KBM-7 (cell line): ENCODE data around the gene DLG2.

Experiments
- DNase-seq: peaks from one replicate; pipeline ENCODE4 v3.0.0-alpha.2; 2015
- in situ Hi-C: fragments of 300-500 bp; cut with MboI; formaldehyde crosslinking; loops from 2 replicates; pipeline ENCODE4 v1.14.3; 2020; ENCODE audit warnings: low sequenced_read_pairs, low pct_unique_long_range_greater_than_20kb, mixed read lengths

Gene DLG2

GRCh38 chr11:83502041-83502440 is 2125.1 kb downstream of the DLG2 start:
- in situ Hi-C loops, result no loop called here
- DNase-seq, result no peak

DNA sequence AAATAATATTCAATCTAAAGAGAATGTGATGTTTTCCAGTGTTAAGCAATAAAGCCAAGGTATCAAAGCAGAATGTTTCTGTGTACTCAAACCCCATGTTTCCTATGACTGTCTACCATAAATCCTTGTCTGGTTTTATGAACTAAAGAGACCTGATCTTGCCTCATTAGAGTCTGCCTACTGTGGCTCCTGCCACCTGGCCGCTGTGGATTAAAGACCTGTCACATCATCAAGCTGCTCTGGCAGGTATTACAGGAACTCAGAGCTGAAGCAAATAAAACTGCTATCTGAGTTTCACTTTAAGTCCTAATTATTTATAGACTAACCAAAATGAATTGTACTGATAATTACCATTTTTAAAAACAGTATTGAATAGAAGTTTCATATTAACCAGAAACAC is 2133.2 kb downstream of the DLG2 start:
- DNase-seq, result no peak
- in situ Hi-C loops, result no loop called here

GRCh38 chr11:83493034-83493433 is 2134.1 kb downstream of the DLG2 start:
- in situ Hi-C loops, result no loop called here
- no peak for DNase-seq

- no peak for DNase-seq
- in situ Hi-C loops, result no loop called here
Observed at GRCh38 chr11:83483808-83484207, 2143.3 kb downstream of the DLG2 start.

GRCh38 chr11:83480811-83481210 is 2146.3 kb downstream of the DLG2 start:
- DNase-seq, result no peak
- in situ Hi-C loops, result no loop called here

DNA sequence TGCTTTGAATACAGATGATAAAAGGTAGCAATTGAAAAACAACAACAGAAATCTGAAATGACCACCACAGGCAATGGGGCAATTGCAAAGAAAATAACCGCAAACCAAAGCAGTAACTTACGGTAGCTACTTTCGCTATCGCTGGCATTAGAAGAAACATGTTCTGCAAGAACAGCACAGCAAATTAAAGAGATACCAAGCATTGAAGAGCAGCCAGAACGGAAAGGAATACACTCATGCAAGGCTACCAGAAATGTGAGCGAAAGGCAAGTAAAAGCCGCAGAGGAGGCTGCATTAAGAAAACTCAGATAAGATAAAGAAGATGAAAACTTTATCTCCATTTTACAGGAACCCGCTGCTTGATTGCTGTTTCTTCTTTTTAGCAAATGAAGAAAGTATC is 2146.9 kb downstream of the DLG2 start:
- in situ Hi-C loops, result no loop called here
- DNase-seq, result no peak

- in situ Hi-C loops, result no loop called here
- peak; percentile 5 for DNase-seq
Observed at GRCh38 chr11:83477772-83478171, 2149.4 kb downstream of the DLG2 start.

GRCh38 chr11:83475760-83476159 is 2151.4 kb downstream of the DLG2 start:
- DNase-seq, result no peak
- in situ Hi-C loops, result no loop called here

DNA sequence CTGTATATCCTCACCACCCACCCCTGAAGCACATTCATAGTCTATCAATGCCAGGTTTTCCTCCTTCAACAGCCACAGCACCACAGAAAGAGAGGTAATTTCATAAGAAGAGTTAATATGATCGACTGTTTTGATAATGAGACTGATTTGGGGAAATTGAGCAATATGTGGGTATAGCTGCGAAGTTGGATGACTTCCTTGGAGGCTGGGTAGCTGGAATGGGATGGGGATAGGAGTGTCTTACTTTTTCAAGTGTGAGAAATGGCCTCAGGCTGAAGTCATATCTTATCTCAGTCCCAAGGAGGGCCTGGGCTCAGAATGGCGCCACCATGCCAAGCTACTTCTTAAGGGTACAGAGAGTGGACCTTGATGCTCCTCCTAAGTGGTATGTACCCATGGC is 2153.4 kb downstream of the DLG2 start:
- DNase-seq, result no peak
- in situ Hi-C loops, result no loop called here

DNA sequence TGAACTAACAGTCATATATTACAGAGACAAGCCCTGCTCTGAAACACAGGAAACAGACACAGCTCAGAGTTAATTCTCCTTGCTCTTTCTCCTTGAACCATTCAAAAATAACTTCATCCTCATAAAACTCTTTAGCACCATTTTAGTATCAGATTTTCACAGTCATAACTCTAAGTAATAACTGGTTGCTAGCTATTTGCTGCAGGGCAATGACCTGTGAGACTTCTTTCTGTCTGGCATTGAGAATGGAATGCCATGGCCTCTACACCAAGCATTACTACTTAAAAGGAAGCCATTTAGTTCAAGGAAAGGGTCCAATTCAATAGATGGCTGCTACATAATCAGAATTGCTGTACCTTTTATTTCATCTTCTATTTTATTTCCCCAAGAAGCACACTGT is 2154.3 kb downstream of the DLG2 start:
- in situ Hi-C loops, result no loop called here
- no peak for DNase-seq

DNA sequence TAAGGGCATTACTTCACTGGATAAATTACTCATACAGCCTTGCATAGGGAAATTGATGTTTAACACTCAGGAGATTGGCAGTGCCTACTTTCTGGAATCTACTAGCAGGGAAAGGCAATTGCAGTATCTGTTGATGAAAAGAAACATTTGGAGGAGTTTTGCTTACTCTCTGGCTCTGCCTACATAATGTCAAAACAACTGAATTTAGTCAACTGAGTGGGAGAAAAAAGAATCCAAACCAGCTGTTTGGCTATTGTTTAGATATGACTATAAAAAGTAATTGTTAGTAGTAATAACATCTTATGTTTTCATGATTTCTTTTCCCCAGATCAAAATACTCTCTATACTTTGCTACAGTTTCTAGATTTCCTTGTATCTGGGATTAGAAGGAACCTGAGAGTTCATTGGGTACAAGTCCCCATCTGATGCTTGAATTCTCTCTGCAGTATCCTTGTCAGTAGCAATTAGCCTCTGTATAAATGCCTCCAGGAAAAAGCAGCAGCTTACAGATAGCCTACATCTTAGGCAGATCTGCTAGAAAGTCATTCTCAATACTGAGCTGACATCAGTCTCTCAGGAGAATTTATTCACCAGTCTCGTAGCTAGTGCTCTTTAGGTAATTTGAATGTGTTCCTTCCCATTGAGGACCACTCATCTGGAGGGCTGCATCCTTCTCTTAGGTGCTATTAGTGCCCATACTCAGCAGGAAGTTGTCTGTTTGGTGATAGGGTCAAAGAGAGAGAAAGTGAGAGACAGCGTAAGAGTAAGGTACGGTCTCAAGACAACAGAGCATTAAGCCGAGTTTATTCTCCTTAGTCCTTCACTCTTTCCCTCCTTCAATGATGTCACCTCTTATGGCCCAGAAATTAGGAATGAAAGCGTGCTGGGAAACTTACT is 2155.1 kb downstream of the DLG2 start:
- DNase-seq, result no peak
- in situ Hi-C loops, result no loop called here

- no peak for DNase-seq
- in situ Hi-C loops, result no loop called here
Observed at GRCh38 chr11:83467837-83468236, 2159.3 kb downstream of the DLG2 start.

- in situ Hi-C loops, result no loop called here
- DNase-seq, result no peak
Observed at GRCh38 chr11:83464160-83464944, 2162.8 kb downstream of the DLG2 start.

DNA sequence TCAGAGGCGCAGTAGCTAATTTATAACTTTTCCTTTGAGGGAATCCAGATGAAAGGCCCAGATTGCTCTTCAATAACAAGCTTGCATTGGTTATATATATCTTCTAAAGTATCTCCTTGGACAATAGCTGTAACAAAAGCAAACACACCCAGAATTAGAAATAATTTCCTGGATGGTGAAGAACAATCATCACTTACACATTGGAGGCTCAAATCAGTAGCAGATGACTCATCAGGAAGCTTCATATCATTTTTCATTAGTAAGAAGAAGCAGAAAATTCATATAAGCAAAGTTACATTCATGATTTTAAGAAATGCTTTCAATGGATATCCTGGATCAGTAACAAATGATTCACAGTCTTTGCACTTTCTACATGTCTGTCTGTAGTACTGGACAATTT is 2167.3 kb downstream of the DLG2 start:
- in situ Hi-C loops, result no loop called here
- DNase-seq, result no peak

GRCh38 chr11:83456566-83456965 is 2170.6 kb downstream of the DLG2 start:
- in situ Hi-C loops, result no loop called here
- no peak for DNase-seq

DNA sequence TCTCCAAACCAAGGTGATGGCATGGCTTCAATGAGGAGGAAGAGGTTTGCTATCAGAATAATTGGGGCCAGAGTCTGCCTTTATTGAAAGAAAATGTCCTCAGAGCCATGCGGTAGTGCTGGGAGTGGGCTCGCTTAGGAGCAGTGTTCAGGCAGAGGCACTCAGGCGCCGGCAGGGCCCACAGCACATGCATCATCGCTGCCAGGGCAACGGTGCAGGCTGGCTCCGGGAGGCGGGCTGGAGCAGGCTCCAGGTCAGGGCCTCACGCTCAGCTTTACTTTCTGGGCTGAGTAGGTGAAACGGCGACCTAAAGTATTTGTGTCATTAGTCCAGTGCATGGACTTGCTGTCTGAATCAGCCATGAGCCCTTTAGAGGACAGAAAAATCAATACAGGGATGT is 2171.1 kb downstream of the DLG2 start:
- DNase-seq, result no peak
- in situ Hi-C loops, result no loop called here

DNA sequence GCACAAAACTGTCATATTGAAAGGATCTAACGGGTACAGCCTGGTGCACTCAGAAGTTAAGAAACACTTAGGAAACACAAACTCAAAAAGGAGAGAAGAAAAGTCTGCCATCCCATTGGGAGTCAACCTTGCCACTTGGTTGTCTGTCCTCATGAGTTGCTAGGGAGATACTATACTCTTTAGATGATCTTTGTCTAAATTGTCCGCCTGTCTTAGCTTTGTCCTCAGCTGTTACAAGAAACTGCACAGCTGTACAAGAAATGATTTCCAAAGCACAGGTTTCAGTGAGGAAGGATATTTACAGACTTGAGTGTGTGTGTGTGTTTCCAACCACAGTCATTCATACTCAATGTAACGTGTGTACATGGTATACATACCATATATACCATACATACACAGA is 2171.8 kb downstream of the DLG2 start:
- no peak for DNase-seq
- in situ Hi-C loops, result no loop called here

DNA sequence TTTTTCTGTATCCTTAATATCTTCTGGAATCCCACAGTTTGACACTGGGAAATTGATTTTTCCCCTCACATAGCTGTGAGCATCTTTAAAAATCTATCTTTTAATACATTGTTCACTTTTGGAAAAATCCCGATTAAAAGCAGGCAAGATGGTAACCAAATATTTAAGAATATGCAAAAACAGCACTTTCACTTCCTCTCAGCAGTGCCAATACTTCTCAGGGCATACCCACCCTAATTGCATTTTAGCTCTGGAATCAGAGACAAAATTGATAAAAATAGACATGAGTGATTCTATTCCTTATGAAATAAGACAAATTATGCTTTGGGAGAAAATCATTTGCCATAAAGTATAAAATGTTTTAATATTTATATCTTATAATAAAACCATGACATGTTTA is 2172.5 kb downstream of the DLG2 start:
- in situ Hi-C loops, result no loop called here
- DNase-seq, result no peak

- in situ Hi-C loops, result no loop called here
- no peak for DNase-seq
Observed at GRCh38 chr11:83449338-83449913, 2177.7 kb downstream of the DLG2 start.

DNA sequence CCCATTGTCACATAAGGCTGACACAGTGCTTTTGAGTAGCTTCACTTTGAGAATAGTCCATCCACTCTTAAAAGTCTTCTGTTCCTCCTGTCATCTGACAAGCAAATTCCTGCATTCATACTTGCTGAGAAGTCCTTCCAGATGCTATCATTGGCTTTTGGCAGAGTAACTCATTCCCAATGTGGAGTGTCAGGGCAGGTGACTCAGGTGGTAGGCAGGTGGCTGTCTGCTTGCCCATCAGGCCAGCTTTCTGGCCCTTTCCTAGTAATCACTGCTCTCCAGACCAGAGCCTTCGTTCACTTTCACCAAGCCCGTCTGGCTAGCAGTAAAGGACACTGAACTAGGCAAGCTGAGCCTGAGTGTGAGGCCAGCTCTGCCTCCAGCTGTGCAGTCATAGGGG is 2178.5 kb downstream of the DLG2 start:
- no peak for DNase-seq
- in situ Hi-C loops, result no loop called here
